Right atrium auricular region (tissue), 2 donors: ENCODE data around the gene SLAIN1. TPM values are rescaled to one million over a fixed set of nuclear protein-coding genes. Genes with fewer than 3 reads are reported as not detected.

Source experiments
- DNase-seq: peaks from one replicate; pipeline ENCODE4 v3.0.0-alpha.2; 2019; ENCODE audit warnings: low spot score
- H3K27ac ChIP-seq, 2 donors: fragments of 200-600 bp; sonication (generic); 1 replicate in 1 of 2; 2 replicates in 1 of 2; pipeline ENCODE4 v1.5.1; 2016 to 2019
- H3K27me3 ChIP-seq, 2 donors: fragments of 200-600 bp; sonication (generic); one replicate each; pipeline versions ENCODE4 v1.5.1 to v1.6.0; 2017 to 2019
- H3K36me3 ChIP-seq: fragments of 200-600 bp; sonication (generic); one replicate; pipeline ENCODE4 v1.5.1; 2016
- H3K4me1 ChIP-seq, 2 donors: fragments of 200-600 bp; sonication (generic); one replicate each; pipeline versions ENCODE4 v1.5.1 to v1.6.0; 2017 to 2019
- H3K4me3 ChIP-seq, 2 donors: fragments of 200-600 bp; sonication (generic); 1 replicate in 1 of 2; 2 replicates in 1 of 2; pipeline ENCODE4 v1.5.1; 2017 to 2019; ENCODE audit warnings: mild to moderate bottlenecking in 1 of 2, moderate library complexity in 1 of 2
- H3K9me3 ChIP-seq, 2 donors: fragments of 200-600 bp; sonication (generic); one replicate each; pipeline ENCODE4 v1.5.1; 2019
- CTCF ChIP-seq, 2 donors: fragments of 200-600 bp; sonication (generic); IDR thresholded peaks; one replicate each; pipeline ENCODE4 v1.5.1; 2019; ENCODE audit warnings: antibody characterized with exemption in 2 of 2
- total RNA-seq, 2 donors: library from RNA; depleted of rRNA; stranded (reverse); fragments of >200 nt; gene quantifications; one replicate each; pipeline ENCODE4 v1.1.0, GENCODE V29; 2016

SLAIN1 gene
- total RNA-seq, 2 donors from 2014 or later: 14.9 to 21.9 TPM

DNA sequence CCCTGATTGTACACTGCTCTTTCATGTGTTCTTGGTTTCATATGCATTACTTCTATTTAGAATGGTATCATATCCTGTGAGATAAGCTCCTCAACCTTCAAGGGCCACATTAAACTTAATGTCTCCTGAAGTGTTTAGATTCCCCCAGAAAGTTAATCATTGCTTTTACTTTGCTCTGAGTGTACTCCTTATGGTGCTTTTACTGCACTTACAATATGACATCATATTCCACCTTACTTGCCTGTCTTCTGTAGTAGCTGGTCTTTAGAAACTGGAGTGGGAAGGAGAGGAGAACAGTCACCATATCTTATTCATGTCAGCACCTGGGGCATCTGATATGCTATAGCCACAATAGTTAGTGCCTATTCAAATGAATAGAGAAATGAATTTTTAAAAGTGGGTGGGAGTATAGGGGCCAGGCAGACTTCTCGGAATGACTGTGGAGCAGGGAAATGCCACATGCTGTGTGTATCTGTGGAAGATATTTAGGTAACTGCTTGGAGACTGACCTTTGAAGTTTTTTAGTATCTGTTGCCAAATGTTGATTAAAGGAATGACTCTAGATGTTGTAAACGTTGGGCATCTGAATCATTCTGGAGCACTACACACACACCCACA is 40.2 kb downstream of the SLAIN1 start:
- H3K27ac ChIP-seq: no peak overlapping the region
- TF ChIP-seq CTCF (IDR thresholded peaks at IDR 0.05): no peak
- no peak for DNase-seq
- H3K36me3 ChIP-seq: no peaks in the 10 kb centered on the region
- peaks cover 0 to 12% of the 10 kb centered on the region in 2 donors for H3K4me1 ChIP-seq
- no peaks in the 10 kb centered on the region for H3K9me3 ChIP-seq
- H3K27me3 ChIP-seq: no peaks in the 10 kb centered on the region
- H3K4me3 ChIP-seq: no peak overlapping the region

DNA sequence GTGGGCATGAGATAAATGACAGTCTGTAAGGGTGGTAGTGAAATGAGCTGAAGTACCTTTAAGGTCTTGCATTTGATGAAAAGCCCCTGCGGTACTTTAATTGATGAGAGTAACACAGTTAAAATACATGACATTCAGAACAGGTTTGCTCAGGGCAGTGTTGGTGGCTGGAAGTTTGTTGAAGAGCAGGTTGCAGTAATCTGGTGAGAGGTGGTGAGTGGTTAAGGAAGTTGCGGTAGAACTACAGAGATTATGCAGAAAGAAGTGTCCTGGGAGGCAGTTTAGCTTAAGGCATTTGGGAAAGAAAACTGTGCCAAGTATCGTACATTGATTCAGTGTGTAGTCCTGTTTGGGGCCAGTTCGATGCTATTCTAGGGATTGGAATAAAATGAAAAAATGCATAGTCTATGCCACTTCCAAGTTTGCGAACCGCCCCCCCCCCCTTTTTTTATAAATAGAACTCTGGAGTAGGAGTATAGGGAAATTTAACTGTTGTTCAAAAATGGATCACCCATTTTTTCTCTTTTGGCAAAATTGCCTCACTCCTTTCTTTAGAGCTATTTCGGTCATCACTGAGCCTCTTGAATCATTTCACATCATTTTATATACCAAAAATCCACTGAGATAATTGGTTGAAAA is 42.7 kb downstream of the SLAIN1 start:
- DNase-seq: no peak
- Histone ChIP-seq H3K4me3 (no peak overlapping the region), H3K4me1 (peaks cover 0 to 12% of the 10 kb centered on the region in 2 donors), H3K9me3 (no peaks in the 10 kb centered on the region), H3K36me3 (no peaks in the 10 kb centered on the region), H3K27ac (no peak overlapping the region), H3K27me3 (no peaks in the 10 kb centered on the region)
- TF ChIP-seq CTCF (IDR thresholded peaks at IDR 0.05): no peak

GRCh38 chr13:77740931-77741596 is 43.6 kb downstream of the SLAIN1 start:
- Histone ChIP-seq H3K27me3 (no peaks in the 10 kb centered on the region), H3K27ac (no peak overlapping the region), H3K36me3 (no peaks in the 10 kb centered on the region), H3K9me3 (no peaks in the 10 kb centered on the region), H3K4me1 (peaks cover 0 to 12% of the 10 kb centered on the region in 2 donors), H3K4me3 (no peak overlapping the region)
- no peak for DNase-seq
- no peak for TF ChIP-seq CTCF (IDR thresholded peaks at IDR 0.05)

DNA sequence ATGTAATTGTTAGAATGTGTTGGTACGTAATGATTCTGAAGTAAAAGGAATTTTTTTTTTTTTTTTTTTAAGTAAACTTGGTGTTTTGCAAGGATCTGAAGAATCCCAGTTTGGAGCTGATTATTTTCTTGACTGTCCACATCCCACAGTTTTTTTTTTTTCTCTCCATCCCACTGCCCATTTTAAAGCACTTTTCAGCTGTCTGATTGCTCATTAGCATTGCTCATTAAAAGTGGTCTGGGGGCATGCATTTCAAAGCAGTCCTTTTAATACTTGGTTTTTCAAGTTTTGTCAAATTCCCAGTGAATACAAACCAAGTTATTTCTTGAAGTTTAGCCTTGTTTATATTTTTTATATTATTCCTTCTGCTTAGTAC is 44.1 kb downstream of the SLAIN1 start:
- no peak for TF ChIP-seq CTCF (IDR thresholded peaks at IDR 0.05)
- Histone ChIP-seq H3K36me3 (no peaks in the 10 kb centered on the region), H3K27ac (no peak overlapping the region), H3K4me1 (peaks cover 0 to 12% of the 10 kb centered on the region in 2 donors), H3K27me3 (no peaks in the 10 kb centered on the region), H3K9me3 (no peaks in the 10 kb centered on the region), H3K4me3 (no peak overlapping the region)
- no peak for DNase-seq

DNA sequence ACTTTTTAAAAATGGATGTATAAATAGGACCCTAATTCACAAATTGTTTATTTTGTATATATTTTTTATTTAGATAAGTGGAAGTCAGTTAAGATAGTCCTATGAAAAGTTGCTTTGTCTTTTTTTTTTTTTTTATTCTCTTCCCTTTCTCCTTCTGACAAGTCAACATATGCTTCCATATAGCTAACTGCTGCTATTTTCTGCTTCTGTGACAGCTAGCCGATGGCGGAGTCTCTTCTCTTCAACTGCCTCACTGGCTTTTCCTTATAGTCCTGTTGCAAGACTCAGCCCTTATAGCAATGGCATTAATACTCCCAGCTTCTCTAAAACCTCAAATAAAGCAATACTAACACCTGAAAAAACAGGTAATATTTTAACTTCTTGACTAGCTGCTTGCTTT is 45.3 kb downstream of the SLAIN1 start:
- no peak for DNase-seq
- Histone ChIP-seq H3K27ac (no peak overlapping the region), H3K27me3 (no peaks in the 10 kb centered on the region), H3K4me1 (peaks cover 0 to 12% of the 10 kb centered on the region in 2 donors), H3K9me3 (no peaks in the 10 kb centered on the region), H3K36me3 (no peaks in the 10 kb centered on the region), H3K4me3 (no peak overlapping the region)
- TF ChIP-seq CTCF (IDR thresholded peaks at IDR 0.05): no peak
